ENCODE measurements around the gene CFB. TPM values are rescaled to one million over a fixed set of nuclear protein-coding genes. Genes with fewer than 3 reads are reported as not detected.

CFB gene
- total and polyA plus RNA-seq, 9 of the 15 experiments (the other 6 are each of a cell fraction or from before 2014, with no cell fraction given) = 0.08 to 0.91 (median 0.22) TPM; not detected in 4

DNA sequence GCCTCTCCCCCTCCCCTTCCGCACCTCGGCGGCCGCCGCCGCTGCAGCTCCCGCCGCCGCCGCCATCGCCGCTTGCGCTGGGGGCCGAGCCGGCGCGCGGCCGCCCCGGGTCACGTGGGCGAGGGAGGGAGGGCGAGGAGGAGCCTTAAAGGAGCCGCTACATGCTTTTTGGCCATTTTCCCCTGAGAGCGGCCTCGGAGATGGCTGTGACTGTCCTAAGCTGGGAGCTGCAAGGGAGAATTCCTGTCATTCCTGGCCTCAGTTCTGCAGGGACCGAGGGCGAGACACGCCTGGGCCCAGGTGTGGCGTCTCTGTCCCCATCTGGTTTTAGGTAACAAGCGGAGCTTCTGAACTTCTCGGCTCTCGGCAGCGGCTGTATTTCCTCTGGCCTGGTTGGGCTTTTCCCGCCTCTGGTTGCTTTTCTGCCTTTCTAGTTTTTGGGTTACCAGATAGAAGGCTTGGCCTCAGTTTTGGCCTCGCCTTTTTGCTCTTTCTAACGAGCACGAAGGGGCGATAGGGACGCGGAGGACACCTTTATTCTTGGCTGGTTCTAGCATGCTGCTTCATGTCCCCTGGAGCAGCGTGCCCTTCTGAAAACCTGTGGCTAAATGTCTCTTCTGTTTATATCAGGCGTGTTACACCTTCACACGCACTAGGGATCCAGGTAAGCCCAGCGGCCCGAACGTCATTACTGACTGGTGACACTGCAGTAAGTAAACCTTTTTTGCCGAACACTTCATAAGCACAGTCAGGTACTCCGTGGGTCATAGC, 48.1 kb upstream of the CFB start, which contains the start of gene EHMT2 (continued):
- TF ChIP-seq, protein P1, sequence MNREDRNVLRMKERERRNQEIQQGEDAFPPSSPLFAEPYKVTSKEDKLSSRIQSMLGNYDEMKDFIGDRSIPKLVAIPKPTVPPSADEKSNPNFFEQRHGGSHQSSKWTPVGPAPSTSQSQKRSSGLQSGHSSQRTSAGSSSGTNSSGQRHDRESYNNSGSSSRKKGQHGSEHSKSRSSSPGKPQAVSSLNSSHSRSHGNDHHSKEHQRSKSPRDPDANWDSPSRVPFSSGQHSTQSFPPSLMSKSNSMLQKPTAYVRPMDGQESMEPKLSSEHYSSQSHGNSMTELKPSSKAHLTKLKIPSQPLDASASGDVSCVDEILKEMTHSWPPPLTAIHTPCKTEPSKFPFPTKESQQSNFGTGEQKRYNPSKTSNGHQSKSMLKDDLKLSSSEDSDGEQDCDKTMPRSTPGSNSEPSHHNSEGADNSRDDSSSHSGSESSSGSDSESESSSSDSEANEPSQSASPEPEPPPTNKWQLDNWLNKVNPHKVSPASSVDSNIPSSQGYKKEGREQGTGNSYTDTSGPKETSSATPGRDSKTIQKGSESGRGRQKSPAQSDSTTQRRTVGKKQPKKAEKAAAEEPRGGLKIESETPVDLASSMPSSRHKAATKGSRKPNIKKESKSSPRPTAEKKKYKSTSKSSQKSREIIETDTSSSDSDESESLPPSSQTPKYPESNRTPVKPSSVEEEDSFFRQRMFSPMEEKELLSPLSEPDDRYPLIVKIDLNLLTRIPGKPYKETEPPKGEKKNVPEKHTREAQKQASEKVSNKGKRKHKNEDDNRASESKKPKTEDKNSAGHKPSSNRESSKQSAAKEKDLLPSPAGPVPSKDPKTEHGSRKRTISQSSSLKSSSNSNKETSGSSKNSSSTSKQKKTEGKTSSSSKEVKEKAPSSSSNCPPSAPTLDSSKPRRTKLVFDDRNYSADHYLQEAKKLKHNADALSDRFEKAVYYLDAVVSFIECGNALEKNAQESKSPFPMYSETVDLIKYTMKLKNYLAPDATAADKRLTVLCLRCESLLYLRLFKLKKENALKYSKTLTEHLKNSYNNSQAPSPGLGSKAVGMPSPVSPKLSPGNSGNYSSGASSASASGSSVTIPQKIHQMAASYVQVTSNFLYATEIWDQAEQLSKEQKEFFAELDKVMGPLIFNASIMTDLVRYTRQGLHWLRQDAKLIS (CRISPR knock-in tag; IDR thresholded peaks at IDR 0.05) = peak; percentile 85; the same call in 1 of the 2 replicates
- peak; percentile 52; the same call in 1 of the 2 replicates for TF ChIP-seq OTX1 (CRISPR knock-in tag; IDR thresholded peaks at IDR 0.05)
- TF ChIP-seq, protein P2, sequence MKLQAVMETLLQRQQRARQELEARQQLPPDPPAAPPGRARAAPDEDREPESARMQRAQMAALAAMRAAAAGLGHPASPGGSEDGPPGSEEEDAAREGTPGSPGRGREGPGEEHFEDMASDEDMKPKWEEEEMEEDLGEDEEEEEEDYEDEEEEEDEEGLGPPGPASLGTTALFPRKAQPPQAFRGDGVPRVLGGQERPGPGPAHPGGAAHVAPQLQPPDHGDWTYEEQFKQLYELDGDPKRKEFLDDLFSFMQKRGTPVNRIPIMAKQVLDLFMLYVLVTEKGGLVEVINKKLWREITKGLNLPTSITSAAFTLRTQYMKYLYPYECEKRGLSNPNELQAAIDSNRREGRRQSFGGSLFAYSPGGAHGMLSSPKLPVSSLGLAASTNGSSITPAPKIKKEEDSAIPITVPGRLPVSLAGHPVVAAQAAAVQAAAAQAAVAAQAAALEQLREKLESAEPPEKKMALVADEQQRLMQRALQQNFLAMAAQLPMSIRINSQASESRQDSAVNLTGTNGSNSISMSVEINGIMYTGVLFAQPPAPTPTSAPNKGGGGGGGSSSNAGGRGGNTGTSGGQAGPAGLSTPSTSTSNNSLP (IDR thresholded peaks at IDR 0.05; ENCODE audit: borderline replicate concordance, low read depth, low read length) = no peak
- TF ChIP-seq IFI16 (CRISPR knock-in tag; IDR thresholded peaks at IDR 0.05) = 0 out of 2 replicates have a peak, but pooled peaks have one; percentile 45
- no peak for TF ChIP-seq ZNF146 (CRISPR knock-in tag; IDR thresholded peaks at IDR 0.05; ENCODE audit: unreplicated experiment)
- TF ChIP-seq KDM1A (IDR thresholded peaks at IDR 0.05) = no peak
- TF ChIP-seq ZFX (CRISPR knock-in tag; IDR thresholded peaks at IDR 0.05) = peak; percentile 62
- 0 out of 2 replicates have a peak, but pooled peaks have one; percentile 9 for TF ChIP-seq SMARCA4 (IDR thresholded peaks at IDR 0.05)
- TF ChIP-seq NR4A1 (CRISPR knock-in tag; IDR thresholded peaks at IDR 0.05) = peak; percentile 15; the same call in 1 of the 2 replicates
- 0 out of 2 replicates have a peak, but pooled peaks have one; percentile 31 for TF ChIP-seq NR4A1 (tag; IDR thresholded peaks at IDR 0.05)
- TF ChIP-seq ZNF263 (CRISPR knock-in tag; IDR thresholded peaks at IDR 0.05; ENCODE audit: borderline replicate concordance) = 0 out of 2 replicates have a peak, but pooled peaks have one; percentile 40
- TF ChIP-seq, protein P3, sequence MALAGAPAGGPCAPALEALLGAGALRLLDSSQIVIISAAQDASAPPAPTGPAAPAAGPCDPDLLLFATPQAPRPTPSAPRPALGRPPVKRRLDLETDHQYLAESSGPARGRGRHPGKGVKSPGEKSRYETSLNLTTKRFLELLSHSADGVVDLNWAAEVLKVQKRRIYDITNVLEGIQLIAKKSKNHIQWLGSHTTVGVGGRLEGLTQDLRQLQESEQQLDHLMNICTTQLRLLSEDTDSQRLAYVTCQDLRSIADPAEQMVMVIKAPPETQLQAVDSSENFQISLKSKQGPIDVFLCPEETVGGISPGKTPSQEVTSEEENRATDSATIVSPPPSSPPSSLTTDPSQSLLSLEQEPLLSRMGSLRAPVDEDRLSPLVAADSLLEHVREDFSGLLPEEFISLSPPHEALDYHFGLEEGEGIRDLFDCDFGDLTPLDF (CRISPR knock-in tag; IDR thresholded peaks at IDR 0.05) = no peak; the same call in 1 of the 2 replicates
- peak; percentile 73; the same call in 1 of the 2 replicates for TF ChIP-seq ZNF780A (CRISPR knock-in tag; IDR thresholded peaks at IDR 0.05)
- TF ChIP-seq ELF4 (CRISPR knock-in tag; IDR thresholded peaks at IDR 0.05) = no peak
- no peak for TF ChIP-seq ZNF695 (CRISPR knock-in tag; IDR thresholded peaks at IDR 0.05)
- TF ChIP-seq ZC3H11A (IDR thresholded peaks at IDR 0.05; ENCODE audit: low read depth, low read length) = no peak
- TF ChIP-seq NR2C2 (CRISPR knock-in tag; IDR thresholded peaks at IDR 0.05) = no peak
- peak; percentile 42; the same call in 1 of the 2 replicates for TF ChIP-seq NR2C2 (tag; IDR thresholded peaks at IDR 0.05)
- no peak for TF ChIP-seq CHD2 (IDR thresholded peaks at IDR 0.05; ENCODE audit: low read depth, low read length)
- TF ChIP-seq, protein P4, sequence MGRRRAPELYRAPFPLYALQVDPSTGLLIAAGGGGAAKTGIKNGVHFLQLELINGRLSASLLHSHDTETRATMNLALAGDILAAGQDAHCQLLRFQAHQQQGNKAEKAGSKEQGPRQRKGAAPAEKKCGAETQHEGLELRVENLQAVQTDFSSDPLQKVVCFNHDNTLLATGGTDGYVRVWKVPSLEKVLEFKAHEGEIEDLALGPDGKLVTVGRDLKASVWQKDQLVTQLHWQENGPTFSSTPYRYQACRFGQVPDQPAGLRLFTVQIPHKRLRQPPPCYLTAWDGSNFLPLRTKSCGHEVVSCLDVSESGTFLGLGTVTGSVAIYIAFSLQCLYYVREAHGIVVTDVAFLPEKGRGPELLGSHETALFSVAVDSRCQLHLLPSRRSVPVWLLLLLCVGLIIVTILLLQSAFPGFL (CRISPR knock-in tag; IDR thresholded peaks at IDR 0.05) = 0 out of 2 replicates have a peak, but pooled peaks have one; percentile 89
